GM23248 (cell line): ENCODE data around the gene NOXA1. TPM values are rescaled to one million over a fixed set of nuclear protein-coding genes. Genes with fewer than 3 reads are reported as not detected.

Experiments used
- DNase-seq: peaks from one replicate; pipeline ENCODE4 v3.0.0-alpha.2; 2015
- H2AFZ ChIP-seq: fragments of 200-600 bp; sonication (generic); 2 replicates; pipeline ENCODE4 v1.6.1; 2016; ENCODE audit warnings: antibody characterized with exemption
- H3F3A ChIP-seq: fragments of 200-600 bp; sonication (generic); 2 replicates; pipeline ENCODE4 v1.6.1; 2016; ENCODE audit warnings: mild to moderate bottlenecking, antibody characterized with exemption, mixed run types; ENCODE audit not compliant: insufficient read depth
- H3K27ac ChIP-seq: fragments of 200-600 bp; sonication (generic); 2 replicates; pipeline ENCODE4 v1.5.1; 2016; ENCODE audit warnings: mild to moderate bottlenecking
- H3K27me3 ChIP-seq: fragments of 200-600 bp; sonication (generic); replicated peaks from 2 replicates; pipeline ENCODE4 v1.6.1; 2016; ENCODE audit warnings: mild to moderate bottlenecking; ENCODE audit not compliant: insufficient read depth
- H3K36me3 ChIP-seq: fragments of 200-600 bp; sonication (generic); 2 replicates; pipeline ENCODE4 v1.6.1; 2016; ENCODE audit warnings: low read depth, mild to moderate bottlenecking
- H3K4me1 ChIP-seq: fragments of 200-600 bp; sonication (generic); 2 replicates; pipeline ENCODE4 v1.6.1; 2016; ENCODE audit warnings: mild to moderate bottlenecking; ENCODE audit not compliant: insufficient read depth
- H3K4me2 ChIP-seq: fragments of 200-600 bp; sonication (generic); one replicate; pipeline ENCODE4 v1.6.1; 2016; ENCODE audit warnings: mild to moderate bottlenecking; ENCODE audit not compliant: unreplicated experiment
- H3K4me3 ChIP-seq: fragments of 200-600 bp; sonication (generic); 2 replicates; pipeline ENCODE4 v1.5.1; 2016; ENCODE audit warnings: mild to moderate bottlenecking
- H3K79me2 ChIP-seq: fragments of 200-600 bp; sonication (generic); 2 replicates; pipeline ENCODE4 v1.6.1; 2016; ENCODE audit warnings: mild to moderate bottlenecking; ENCODE audit not compliant: insufficient read depth
- H3K9ac ChIP-seq: fragments of 200-600 bp; sonication (generic); 2 replicates; pipeline ENCODE4 v1.6.1; 2016; ENCODE audit warnings: mild to moderate bottlenecking
- H3K9me2 ChIP-seq: fragments of 200-600 bp; sonication (generic); 2 replicates; pipeline ENCODE4 v1.6.1; 2016; ENCODE audit warnings: mixed run types, mild to moderate bottlenecking, moderate library complexity; ENCODE audit not compliant: insufficient read depth
- H3K9me3 ChIP-seq: fragments of 200-600 bp; sonication (generic); one replicate; pipeline ENCODE4 v1.6.1; 2017; ENCODE audit warnings: low read depth
- H4K20me1 ChIP-seq: fragments of 200-600 bp; sonication (generic); 2 replicates; pipeline ENCODE4 v1.6.0; 2016; ENCODE audit not compliant: insufficient read depth
- EZH2 ChIP-seq: fragments of 200-600 bp; sonication (generic); IDR thresholded peaks from 2 replicates; pipeline ENCODE4 v1.6.1; 2018; ENCODE audit warnings: antibody characterized with exemption, mild to moderate bottlenecking; ENCODE audit not compliant: insufficient read depth, poor library complexity, severe bottlenecking
- EZH2phosphoT487 ChIP-seq: fragments of 200-600 bp; sonication (generic); IDR thresholded peaks from 2 replicates; pipeline ENCODE4 v1.6.1; 2018; ENCODE audit warnings: antibody characterized with exemption, moderate library complexity, mild to moderate bottlenecking, low read depth; ENCODE audit not compliant: insufficient read depth
- WGBS, 2 experiments: methylation state at CpG; one replicate each; pipeline ENCODE4 v1.1.6; 2015 to 2017; ENCODE audit warnings: low lambda C conversion rate in 2 of 2, low coverage in 1 of 2; ENCODE audit errors: missing lambda C conversion rate in 2 of 2; 5-methylcytosine and 5-hydroxymethylcytosine counted together
- in situ Hi-C: fragments of 300-500 bp; cut with MboI; formaldehyde crosslinking; loops from 2 replicates; pipeline ENCODE4 v1.15.0; 2020
- polyA plus RNA-seq: library from polyadenylated mRNA; unstranded; fragments of >200 nt; fragmentation: Nextera tagmentation; extraction: Ambion mirVana; gene quantifications from 2 replicates; pipeline ENCODE4 v1.2.1, GENCODE V29; 2016
- total RNA-seq: library from RNA; depleted of rRNA; stranded (reverse); fragments of >200 nt; shearing (Covaris generic); gene quantifications from 2 replicates; pipeline ENCODE4 v1.2.3, GENCODE V29; 2014

The NOXA1 gene
- total and polyA plus RNA-seq, 2 experiments from 2014 or later: 0.32 to 0.39 TPM

- WGBS, 2 experiments: 94 to 99% methylated on average over 5 of the region's 5 CpGs
- in situ Hi-C loops: loop anchor here (25.0 kb wide), 1 partner anchor 303 kb away; the partner anchor contains the start of gene DPP7
- peaks cover 10% of the 10 kb centered on the region for H3K4me1 ChIP-seq
These were observed 7.7 kb upstream of the NOXA1 start for GRCh38 chr9:137415451-137415850.

DNA sequence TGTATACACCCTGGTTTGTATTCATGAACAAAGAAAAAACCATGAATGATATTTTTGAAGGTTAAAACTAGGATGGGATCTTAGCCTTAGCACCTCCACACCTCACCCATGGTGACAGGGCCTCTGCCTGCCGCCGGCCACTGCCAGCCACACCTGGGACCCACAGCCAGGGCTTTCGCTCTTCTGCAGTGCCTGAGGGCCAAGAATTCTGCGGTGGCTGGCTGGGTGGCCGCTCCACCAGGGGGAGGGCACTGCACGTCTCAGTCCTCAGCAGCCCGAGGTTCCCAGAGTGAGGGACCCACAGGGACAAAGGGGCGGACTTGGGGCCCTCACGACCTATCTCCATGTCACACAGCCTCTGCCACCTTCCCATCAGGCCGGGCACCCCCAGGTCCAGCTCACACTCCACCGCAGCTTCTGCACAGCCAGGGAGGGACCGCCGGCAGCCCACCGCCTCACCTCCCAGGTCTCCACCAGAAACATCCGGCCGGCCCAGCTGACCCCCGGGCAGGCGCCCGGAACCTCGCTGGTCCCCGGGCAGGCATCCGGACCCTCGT lies 7.1 kb upstream of the NOXA1 start:
- no peaks in the 10 kb centered on the region for H4K20me1 ChIP-seq
- H3K4me2 ChIP-seq: no peak overlapping the region
- no peak overlapping the region for H2AFZ ChIP-seq
- peaks cover 10% of the 10 kb centered on the region for H3K4me1 ChIP-seq
- no peaks in the 10 kb centered on the region for H3K9me3 ChIP-seq
- TF ChIP-seq EZH2 (no peak), EZH2phosphoT487 (no peak)
- 91 to 93% methylated on average over 21 to 23 of the region's 23 CpGs for WGBS, 2 experiments
- no peaks in the 10 kb centered on the region for H3K9me2 ChIP-seq
- H3F3A ChIP-seq: no peaks in the 10 kb centered on the region
- in situ Hi-C loops: loop anchor here (25.0 kb wide), 1 partner anchor 304 kb away; the partner anchor contains the start of gene DPP7
- DNase-seq: no peak
- H3K27me3 ChIP-seq: no peaks in the 10 kb centered on the region
- no peaks in the 10 kb centered on the region for H3K36me3 ChIP-seq
- H3K9ac ChIP-seq: no peak overlapping the region
- peaks cover 13% of the 10 kb centered on the region for H3K79me2 ChIP-seq
- H3K4me3 ChIP-seq: no peak overlapping the region
- H3K27ac ChIP-seq: no peak overlapping the region

More at GRCh38 chr9:137415451-137415850, 7.7 kb upstream of the NOXA1 start:
- TF ChIP-seq EZH2: no peak
- no peak for TF ChIP-seq EZH2phosphoT487
- Histone ChIP-seq H3K36me3 (no peaks in the 10 kb centered on the region), H3K4me2 (no peak overlapping the region), H3K9me3 (no peaks in the 10 kb centered on the region), H3F3A (no peaks in the 10 kb centered on the region), H2AFZ (no peak overlapping the region), H3K9ac (no peak overlapping the region), H3K27me3 (no peaks in the 10 kb centered on the region), H4K20me1 (no peaks in the 10 kb centered on the region), H3K9me2 (no peaks in the 10 kb centered on the region), H3K27ac (no peak overlapping the region), H3K79me2 (peaks cover 7% of the 10 kb centered on the region), H3K4me3 (no peak overlapping the region)
- no peak for DNase-seq

GRCh38 chr9:137416563-137417151 lies 6.5 kb upstream of the NOXA1 start:
- no peaks in the 10 kb centered on the region for H3K9me2 ChIP-seq
- no peak for DNase-seq
- H3K27me3 ChIP-seq: no peaks in the 10 kb centered on the region
- no peaks in the 10 kb centered on the region for H3F3A ChIP-seq
- H3K4me3 ChIP-seq: no peak overlapping the region
- in situ Hi-C loops: loop anchor here (25.0 kb wide), 1 partner anchor 304 kb away; the partner anchor contains the start of gene DPP7
- TF ChIP-seq EZH2 (no peak), EZH2phosphoT487 (no peak)
- H3K9me3 ChIP-seq: no peaks in the 10 kb centered on the region
- H3K4me2 ChIP-seq: no peak overlapping the region
- H3K36me3 ChIP-seq: no peaks in the 10 kb centered on the region
- peaks cover 12% of the 10 kb centered on the region for H3K4me1 ChIP-seq
- H3K27ac ChIP-seq: no peak overlapping the region
- no peak overlapping the region for H2AFZ ChIP-seq
- 93 to 94% methylated on average over 33 to 45 of the region's 45 CpGs for WGBS, 2 experiments
- peaks cover 19% of the 10 kb centered on the region for H3K79me2 ChIP-seq
- no peaks in the 10 kb centered on the region for H4K20me1 ChIP-seq
- H3K9ac ChIP-seq: no peak overlapping the region

DNA sequence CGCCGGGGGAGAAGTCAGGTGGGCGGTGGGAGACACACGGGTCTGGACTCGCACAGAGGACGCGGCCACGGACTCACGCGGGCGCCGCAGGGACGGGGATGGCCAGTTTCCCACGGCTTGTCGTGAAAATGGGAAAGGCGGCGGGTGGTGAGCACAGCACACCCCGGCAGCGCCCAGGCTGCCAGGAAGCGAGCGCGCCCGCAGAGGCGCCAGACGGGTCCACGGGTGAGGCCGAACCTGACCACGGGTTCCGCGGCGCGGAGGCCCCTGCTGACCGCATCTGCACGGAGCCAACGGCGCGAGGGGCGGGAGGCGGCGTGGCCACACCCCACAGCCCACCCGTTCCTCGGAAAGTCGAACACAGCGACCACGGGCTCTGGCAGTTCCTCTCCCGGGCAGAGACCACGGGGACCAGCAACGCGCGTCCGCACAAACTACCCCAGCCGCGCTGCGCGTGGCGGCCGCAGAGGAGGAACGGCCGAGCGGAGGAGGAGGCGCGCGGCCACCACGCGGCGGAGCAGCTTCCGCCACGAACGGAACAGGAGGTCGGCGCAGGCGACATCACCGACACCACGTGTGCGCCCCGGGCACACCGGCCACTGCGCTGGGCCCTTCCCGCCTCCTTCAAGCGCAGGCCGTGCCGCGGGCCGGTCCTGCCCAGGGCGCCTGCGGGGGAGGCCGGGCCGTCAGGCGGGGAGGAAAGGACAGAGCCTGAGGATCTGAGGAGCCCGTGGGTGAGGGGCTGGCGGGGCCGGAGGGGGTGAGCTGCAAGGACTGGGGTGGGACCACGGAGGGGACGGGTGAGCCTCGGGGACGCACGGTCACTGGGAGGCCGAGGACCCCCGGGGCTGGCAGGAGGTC lies 5.8 kb upstream of the NOXA1 start:
- H4K20me1 ChIP-seq: no peaks in the 10 kb centered on the region
- in situ Hi-C loops: loop anchor here (25.0 kb wide), 1 partner anchor 305 kb away; the partner anchor contains the start of gene DPP7
- H3K4me1 ChIP-seq: peaks cover 11% of the 10 kb centered on the region
- H3K4me3 ChIP-seq: no peak overlapping the region
- H3K27me3 ChIP-seq: no peaks in the 10 kb centered on the region
- WGBS, 2 experiments: 91 to 93% methylated on average over 40 to 99 of the region's 99 CpGs
- H3K27ac ChIP-seq: no peak overlapping the region
- H3K9me3 ChIP-seq: no peaks in the 10 kb centered on the region
- no peaks in the 10 kb centered on the region for H3F3A ChIP-seq
- H3K4me2 ChIP-seq: no peak overlapping the region
- no peak overlapping the region for H3K9ac ChIP-seq
- no peak for TF ChIP-seq EZH2phosphoT487
- no peak for TF ChIP-seq EZH2
- no peak overlapping the region for H2AFZ ChIP-seq
- H3K79me2 ChIP-seq: peaks cover 25% of the 10 kb centered on the region
- H3K9me2 ChIP-seq: no peaks in the 10 kb centered on the region
- no peak for DNase-seq
- H3K36me3 ChIP-seq: no peaks in the 10 kb centered on the region
